VCaP (cell line): Measurements from ENCODE around the gene HSD17B14.

ENCODE experiments used
- H3K27ac ChIP-seq: fragments of 450-650 bp; 2 replicates; pipeline ENCODE4 v1.5.1; 2017
- CTCF ChIP-seq: fragments of 450-650 bp; conservative IDR thresholded peaks from 2 replicates; pipeline ENCODE4 v1.5.1; 2017; ENCODE audit warnings: mild to moderate bottlenecking, moderate library complexity

The HSD17B14 gene

GRCh38 chr19:48845384-48845783 is 9.1 kb upstream of the HSD17B14 start:
- TF ChIP-seq CTCF, result no peak

GRCh38 chr19:48844472-48844871 is 8.2 kb upstream of the HSD17B14 start:
- TF ChIP-seq CTCF, result no peak
- H3K27ac ChIP-seq, result no peak overlapping the region

More at GRCh38 chr19:48845384-48845783, 9.1 kb upstream of the HSD17B14 start:
- no peak overlapping the region for H3K27ac ChIP-seq

GRCh38 chr19:48842789-48843162 is 6.5 kb upstream of the HSD17B14 start:
- TF ChIP-seq CTCF, result peak; percentile 95
- no peak overlapping the region for H3K27ac ChIP-seq

GRCh38 chr19:48841571-48841970 is 5.3 kb upstream of the HSD17B14 start:
- TF ChIP-seq CTCF, result no peak
- H3K27ac ChIP-seq, result no peak overlapping the region

GRCh38 chr19:48841047-48841446 is 4.8 kb upstream of the HSD17B14 start:
- TF ChIP-seq CTCF, result no peak
- no peak overlapping the region for H3K27ac ChIP-seq

- TF ChIP-seq CTCF, result no peak
- H3K27ac ChIP-seq, result no peak overlapping the region
Measured at GRCh38 chr19:48837687-48838086, 1.4 kb upstream of the HSD17B14 start.

- no peak for TF ChIP-seq CTCF
Measured at GRCh38 chr19:48837051-48837524, 797 bp upstream of the HSD17B14 start.

GRCh38 chr19:48835734-48836088 is 580 bp downstream of the HSD17B14 start:
- peak; percentile 93 for TF ChIP-seq CTCF
- H3K27ac ChIP-seq, result peak overlapping the region; percentile 75

More at GRCh38 chr19:48837051-48837524, 797 bp upstream of the HSD17B14 start:
- H3K27ac ChIP-seq, result peak overlapping the region; percentile 75; the same call in 1 of the 2 replicates
